ENCODE measurements around the gene SERPINB3. TPM values are rescaled to one million over a fixed set of nuclear protein-coding genes. Genes with fewer than 3 reads are reported as not detected.

SERPINB3 gene
- total RNA-seq, 1 experiment from 2014 or later = not detected

- TF ChIP-seq CTCF (conservative IDR thresholded peaks at IDR 0.05) (no peak), EZH2 (IDR thresholded peaks at IDR 0.05; ENCODE audit: low read depth) (no peak)
- POLR2A ChIA-PET (ENCODE audit: unreplicated experiment) = no interaction called here
- no peak overlapping the region for H3K27ac ChIP-seq
- no peaks in the 10 kb centered on the region for H4K20me1 ChIP-seq (ENCODE audit: insufficient read depth)
- H3K36me3 ChIP-seq (ENCODE audit: low read depth) = no peaks in the 10 kb centered on the region
- 0 out of 2 replicates have a peak, but pooled peaks cover 7% of the 10 kb centered on the region for H3K9me3 ChIP-seq (ENCODE audit: insufficient read depth, low read depth)
- no TSS peak for BruUV-seq (replicated peaks)
- CTCF ChIA-PET = no interaction called here
- H3K27me3 ChIP-seq (ENCODE audit: insufficient read depth, low read depth) = no peaks in the 10 kb centered on the region
- no peak overlapping the region for H3K4me2 ChIP-seq
- DNase-seq = no peak
- no peaks in the 10 kb centered on the region for H3K79me2 ChIP-seq (ENCODE audit: low read depth)
- no peaks in the 10 kb centered on the region for H3K9me2 ChIP-seq (ENCODE audit: insufficient read depth)
- no peak overlapping the region for H2AFZ ChIP-seq
- no peaks in the 10 kb centered on the region for H3K4me1 ChIP-seq (replicated peaks; ENCODE audit: insufficient read depth)
- intact Hi-C loops (cut with micrococcal nuclease; ENCODE audit: unreplicated experiment) = no loop called here
- H3F3A ChIP-seq (ENCODE audit: insufficient read depth, low read depth) = no peaks in the 10 kb centered on the region
- no peak overlapping the region for H3K4me3 ChIP-seq
Measured at GRCh38 chr18:63617049-63617914, 44.4 kb downstream of the SERPINB3 start.

- no peaks in the 10 kb centered on the region for H3K4me1 ChIP-seq (replicated peaks; ENCODE audit: insufficient read depth)
- H3K27ac ChIP-seq = no peak overlapping the region
- no peak for TF ChIP-seq CTCF (conservative IDR thresholded peaks at IDR 0.05)
- TF ChIP-seq EZH2 (IDR thresholded peaks at IDR 0.05; ENCODE audit: low read depth) = no peak
- H3K79me2 ChIP-seq (ENCODE audit: low read depth) = no peaks in the 10 kb centered on the region
- H3F3A ChIP-seq (ENCODE audit: insufficient read depth, low read depth) = no peaks in the 10 kb centered on the region
- DNase-seq = no peak
- H3K4me2 ChIP-seq = no peak overlapping the region
- H4K20me1 ChIP-seq (ENCODE audit: insufficient read depth) = no peaks in the 10 kb centered on the region
- CTCF ChIA-PET = no interaction called here
- POLR2A ChIA-PET (ENCODE audit: unreplicated experiment) = no interaction called here
- H3K9me3 ChIP-seq (ENCODE audit: insufficient read depth, low read depth) = no peaks in the 10 kb centered on the region; the same call in 1 of the 2 replicates
- H3K27me3 ChIP-seq (ENCODE audit: insufficient read depth, low read depth) = no peaks in the 10 kb centered on the region
- H3K36me3 ChIP-seq (ENCODE audit: low read depth) = no peaks in the 10 kb centered on the region
- no peak overlapping the region for H3K4me3 ChIP-seq
- no peaks in the 10 kb centered on the region for H3K9me2 ChIP-seq (ENCODE audit: insufficient read depth)
- no peak overlapping the region for H2AFZ ChIP-seq
- intact Hi-C loops (cut with micrococcal nuclease; ENCODE audit: unreplicated experiment) = no loop called here
- BruUV-seq (replicated peaks) = no TSS peak
Measured at GRCh38 chr18:63613420-63613819, 48.3 kb downstream of the SERPINB3 start.

- intact Hi-C loops (cut with micrococcal nuclease; ENCODE audit: unreplicated experiment) = no loop called here
- no TSS peak for BruUV-seq (replicated peaks)
- Histone ChIP-seq H3K4me3 (no peak overlapping the region), H2AFZ (no peak overlapping the region), H3K9me3 (ENCODE audit: insufficient read depth, low read depth) (peaks cover 4% of the 10 kb centered on the region; the same call in 1 of the 2 replicates), H3K36me3 (ENCODE audit: low read depth) (no peaks in the 10 kb centered on the region), H3F3A (ENCODE audit: insufficient read depth, low read depth) (peaks cover 20% of the 10 kb centered on the region), H3K4me2 (no peak overlapping the region), H3K9me2 (ENCODE audit: insufficient read depth) (no peaks in the 10 kb centered on the region), H3K79me2 (ENCODE audit: low read depth) (no peaks in the 10 kb centered on the region), H3K4me1 (replicated peaks; ENCODE audit: insufficient read depth) (peaks cover 27% of the 10 kb centered on the region), H4K20me1 (ENCODE audit: insufficient read depth) (no peaks in the 10 kb centered on the region), H3K27ac (no peak overlapping the region), H3K27me3 (ENCODE audit: insufficient read depth, low read depth) (no peaks in the 10 kb centered on the region)
- ChIA-PET CTCF (no interaction called here), POLR2A (ENCODE audit: unreplicated experiment) (no interaction called here)
- TF ChIP-seq EZH2 (IDR thresholded peaks at IDR 0.05; ENCODE audit: low read depth) = no peak
- TF ChIP-seq CTCF (conservative IDR thresholded peaks at IDR 0.05) = no peak
- DNase-seq = no peak
Measured at GRCh38 chr18:63606526-63606925, 55.2 kb downstream of the SERPINB3 start.

Other genes with a start within 250 kb of the SERPINB3 start
- 52.4 and 59.7 TPM in 2 replicates for gene VPS4B, start 239.4 kb downstream of the SERPINB3 start, total RNA-seq (2021)
- 25.5 and 26.2 TPM in 2 replicates for gene SERPINB5, start 184.9 kb downstream of the SERPINB3 start, total RNA-seq (2021)
- gene SERPINB12, start 119.5 kb downstream of the SERPINB3 start, total RNA-seq (2021) = not detected in 2 replicates
- gene SERPINB13, start 74.5 kb downstream of the SERPINB3 start, total RNA-seq (2021) = not detected in 2 replicates
- not detected in 2 replicates for gene SERPINB4, start 17.6 kb downstream of the SERPINB3 start, total RNA-seq (2021)
- not detected in 2 replicates for gene SERPINB11, start 41.1 kb upstream of the SERPINB3 start, total RNA-seq (2021)
- gene SERPINB7, start 113.5 kb upstream of the SERPINB3 start, total RNA-seq (2021) = 3.0 and 4.2 TPM in 2 replicates
- gene SERPINB2, start 225.8 kb upstream of the SERPINB3 start, total RNA-seq (2021) = 0.73 TPM in 1 of 2 replicates, not detected in the other
- gene SERPINB10, start 246.1 kb upstream of the SERPINB3 start, total RNA-seq (2021) = not detected in 2 replicates